Measurements from ENCODE around the gene CYB5R3. TPM values are rescaled to one million over a fixed set of nuclear protein-coding genes. Genes with fewer than 3 reads are reported as not detected.
"Not testable (repeated sequence)": the region's sequence is repeated elsewhere in the genome, so short reads cannot be mapped to it uniquely, and the experiment has no call there.

The CYB5R3 gene
- total and polyA plus RNA-seq, 4 donors: 90.2 to 265 (median 156) TPM

DNA sequence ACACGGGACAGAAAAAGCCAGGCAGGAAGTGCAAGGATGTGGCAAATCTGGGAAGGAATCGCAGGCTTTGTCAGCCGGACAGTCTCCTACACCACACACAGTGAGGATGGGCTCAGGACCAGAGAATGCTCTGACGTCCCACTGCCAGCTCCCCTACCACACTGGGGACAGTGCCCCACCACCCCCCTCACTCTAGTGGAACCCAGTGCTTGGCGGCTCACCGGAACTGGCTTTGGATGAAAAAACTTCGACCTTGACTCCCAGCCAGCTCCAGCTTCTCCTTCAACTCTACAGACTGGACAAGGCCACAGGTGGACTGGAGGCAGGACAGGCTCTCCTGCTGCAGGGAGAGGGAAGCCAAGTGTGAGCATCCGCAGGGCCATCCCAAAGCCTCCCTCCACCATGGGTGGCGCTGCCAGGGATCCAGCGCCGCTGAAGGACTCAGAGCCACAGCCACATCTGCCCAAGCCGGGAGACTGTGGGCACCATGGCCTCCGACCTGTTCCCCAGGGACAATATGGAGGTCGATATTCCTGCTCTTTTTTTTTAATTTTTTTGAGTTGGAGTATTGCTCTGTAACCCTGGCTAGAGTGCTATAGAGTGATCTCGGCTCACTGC, 71.5 kb downstream of the CYB5R3 start:
- WGBS, 2 donors: 89 to 91% methylated on average over 15 of the region's 15 CpGs
- H3K4me1 ChIP-seq (ENCODE audit: control insufficient read depth in 5 of 5, insufficient read depth in 5 of 5, low read length in 5 of 5): peaks cover 0 to 9% (median 3%) of the 10 kb centered on the region in 5 donors
- DNase-seq (no peak), ATAC-seq (ENCODE audit: insufficient read depth, low FRiP score) (no peak)
- no peak overlapping the region for H3K27ac ChIP-seq (ENCODE audit: low read depth in 1 of 2, low read length in 1 of 2)
- no peak overlapping the region for H3K4me3 ChIP-seq
- no peaks in the 10 kb centered on the region for H3K27me3 ChIP-seq (ENCODE audit: control insufficient read depth in 3 of 3, insufficient read depth in 3 of 3, low read length in 2 of 3)
- H3K36me3 ChIP-seq (ENCODE audit: control insufficient read depth in 4 of 4, insufficient read depth in 4 of 4, low read length in 4 of 4): peaks cover 4 to 31% (median 8%) of the 10 kb centered on the region in 4 donors
- no peak overlapping the region for H3K9ac ChIP-seq (ENCODE audit: insufficient read depth in 1 of 2, low read length in 2 of 2)
- H3K9me3 ChIP-seq (ENCODE audit: control insufficient read depth in 4 of 4, insufficient read depth in 3 of 4, low read length in 3 of 4): no peaks in the 10 kb centered on the region
- TF ChIP-seq, protein P1, sequence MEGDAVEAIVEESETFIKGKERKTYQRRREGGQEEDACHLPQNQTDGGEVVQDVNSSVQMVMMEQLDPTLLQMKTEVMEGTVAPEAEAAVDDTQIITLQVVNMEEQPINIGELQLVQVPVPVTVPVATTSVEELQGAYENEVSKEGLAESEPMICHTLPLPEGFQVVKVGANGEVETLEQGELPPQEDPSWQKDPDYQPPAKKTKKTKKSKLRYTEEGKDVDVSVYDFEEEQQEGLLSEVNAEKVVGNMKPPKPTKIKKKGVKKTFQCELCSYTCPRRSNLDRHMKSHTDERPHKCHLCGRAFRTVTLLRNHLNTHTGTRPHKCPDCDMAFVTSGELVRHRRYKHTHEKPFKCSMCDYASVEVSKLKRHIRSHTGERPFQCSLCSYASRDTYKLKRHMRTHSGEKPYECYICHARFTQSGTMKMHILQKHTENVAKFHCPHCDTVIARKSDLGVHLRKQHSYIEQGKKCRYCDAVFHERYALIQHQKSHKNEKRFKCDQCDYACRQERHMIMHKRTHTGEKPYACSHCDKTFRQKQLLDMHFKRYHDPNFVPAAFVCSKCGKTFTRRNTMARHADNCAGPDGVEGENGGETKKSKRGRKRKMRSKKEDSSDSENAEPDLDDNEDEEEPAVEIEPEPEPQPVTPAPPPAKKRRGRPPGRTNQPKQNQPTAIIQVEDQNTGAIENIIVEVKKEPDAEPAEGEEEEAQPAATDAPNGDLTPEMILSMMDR (IDR thresholded peaks at IDR 0.05; ENCODE audit: control extremely low read depth, extremely low read depth): no peak

DNA sequence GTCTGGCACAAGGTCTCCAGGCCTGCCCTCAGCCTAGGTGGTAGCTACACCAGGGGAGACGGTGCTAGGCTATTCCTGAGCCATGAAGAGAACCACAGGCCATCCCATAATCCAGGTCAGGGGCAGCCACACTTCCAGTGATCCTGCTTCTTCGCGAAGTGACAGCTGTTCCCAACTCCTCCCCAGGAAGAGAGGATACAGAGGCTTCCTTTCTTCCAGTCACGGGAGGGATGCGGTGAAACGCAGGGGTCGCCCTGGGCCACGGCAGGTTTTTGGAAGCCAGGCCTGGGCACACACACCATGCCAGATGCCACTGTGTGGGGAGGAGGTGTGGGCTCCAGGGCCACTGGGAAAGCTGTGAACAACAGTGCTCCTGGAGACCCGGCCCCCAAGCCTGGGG, 72.1 kb downstream of the CYB5R3 start:
- H3K27me3 ChIP-seq (ENCODE audit: control insufficient read depth in 3 of 3, insufficient read depth in 3 of 3, low read length in 2 of 3); ATAC-seq (ENCODE audit: insufficient read depth, low FRiP score); DNase-seq; H3K4me3 ChIP-seq; H3K9me3 ChIP-seq (ENCODE audit: control insufficient read depth in 4 of 4, insufficient read depth in 3 of 4, low read length in 3 of 4); H3K27ac ChIP-seq (ENCODE audit: low read depth in 1 of 2, low read length in 1 of 2); H3K9ac ChIP-seq (ENCODE audit: insufficient read depth in 1 of 2, low read length in 2 of 2); H3K4me1 ChIP-seq (ENCODE audit: control insufficient read depth in 5 of 5, insufficient read depth in 5 of 5, low read length in 5 of 5): not testable (repeated sequence)
- H3K36me3 ChIP-seq (ENCODE audit: control insufficient read depth in 4 of 4, insufficient read depth in 4 of 4, low read length in 4 of 4): peaks cover 4 to 33% (median 7%) of the 10 kb centered on the region in 4 donors
- WGBS, 2 donors: 95 to 99% methylated on average over 8 of the region's 9 CpGs

DNA sequence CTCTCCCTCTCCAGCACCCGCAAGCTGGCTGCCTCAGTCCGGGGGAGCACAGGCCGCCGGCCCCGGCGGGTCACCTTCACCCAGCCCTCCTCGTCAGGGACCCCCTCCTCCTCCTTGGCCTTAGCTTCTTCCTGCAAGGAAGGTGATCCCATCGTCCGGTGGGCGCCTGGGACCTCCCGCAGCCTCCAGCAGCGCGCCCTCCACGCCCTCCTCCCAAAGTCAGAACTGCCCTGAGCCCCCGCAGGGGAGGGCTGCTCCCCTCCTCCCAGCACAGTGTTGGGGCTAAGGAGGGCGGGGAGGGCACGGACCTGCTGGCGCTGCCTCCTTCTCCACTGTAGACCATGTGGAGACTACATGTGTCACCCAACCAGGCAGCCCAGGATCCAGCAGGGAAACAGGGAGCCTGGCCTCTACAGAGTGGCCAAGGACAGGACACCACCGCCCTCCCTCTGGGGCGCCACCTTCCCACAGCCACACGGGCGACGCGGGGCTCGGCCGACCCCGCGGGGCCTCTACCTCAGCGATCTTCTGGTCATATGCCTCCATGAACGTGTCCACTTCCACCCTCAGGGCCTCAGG, 73.1 kb downstream of the CYB5R3 start:
- ATAC-seq (ENCODE audit: insufficient read depth, low FRiP score); DNase-seq: not testable (repeated sequence)
- peaks cover 4 to 38% (median 7%) of the 10 kb centered on the region in 4 donors for H3K36me3 ChIP-seq (ENCODE audit: control insufficient read depth in 4 of 4, insufficient read depth in 4 of 4, low read length in 4 of 4)

DNA sequence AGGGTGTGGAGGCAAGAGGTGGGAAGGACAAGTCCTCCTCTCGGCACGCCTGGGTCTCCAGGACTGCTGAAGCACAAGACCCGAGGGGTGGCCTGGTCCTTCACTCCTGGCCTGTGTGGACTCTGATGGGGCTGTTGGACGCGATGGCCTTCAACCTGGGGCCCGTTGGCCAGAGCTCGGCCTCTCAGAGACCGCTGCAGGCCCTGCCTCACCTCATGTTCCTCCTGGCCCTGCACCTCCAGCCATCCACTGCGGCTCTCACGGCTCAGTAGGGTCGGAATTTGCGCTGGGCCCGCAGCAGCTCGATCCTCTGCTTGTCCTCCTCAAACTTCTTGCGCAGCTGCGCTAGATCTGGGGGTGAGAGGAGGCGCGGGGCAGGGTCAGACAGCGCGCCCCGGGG, 74.7 kb downstream of the CYB5R3 start:
- H3K27me3 ChIP-seq (ENCODE audit: control insufficient read depth in 3 of 3, insufficient read depth in 3 of 3, low read length in 2 of 3); H3K27ac ChIP-seq (ENCODE audit: low read depth in 1 of 2, low read length in 1 of 2); H3K9me3 ChIP-seq (ENCODE audit: control insufficient read depth in 4 of 4, insufficient read depth in 3 of 4, low read length in 3 of 4); ATAC-seq (ENCODE audit: insufficient read depth, low FRiP score); DNase-seq; H3K4me1 ChIP-seq (ENCODE audit: control insufficient read depth in 5 of 5, insufficient read depth in 5 of 5, low read length in 5 of 5); H3K4me3 ChIP-seq; H3K9ac ChIP-seq (ENCODE audit: insufficient read depth in 1 of 2, low read length in 2 of 2): not testable (repeated sequence)
- H3K36me3 ChIP-seq (ENCODE audit: control insufficient read depth in 4 of 4, insufficient read depth in 4 of 4, low read length in 4 of 4): peaks cover 4 to 40% (median 7%) of the 10 kb centered on the region in 4 donors
- WGBS, 2 donors: 94 to 95% methylated on average over 16 to 21 of the region's 21 CpGs

More for the DNA sequence above, 73.1 kb downstream of the CYB5R3 start:
- H3K27ac ChIP-seq (ENCODE audit: low read depth in 1 of 2, low read length in 1 of 2); H3K9me3 ChIP-seq (ENCODE audit: control insufficient read depth in 4 of 4, insufficient read depth in 3 of 4, low read length in 3 of 4); H3K4me3 ChIP-seq; H3K27me3 ChIP-seq (ENCODE audit: control insufficient read depth in 3 of 3, insufficient read depth in 3 of 3, low read length in 2 of 3); H3K9ac ChIP-seq (ENCODE audit: insufficient read depth in 1 of 2, low read length in 2 of 2); H3K4me1 ChIP-seq (ENCODE audit: control insufficient read depth in 5 of 5, insufficient read depth in 5 of 5, low read length in 5 of 5): not testable (repeated sequence)
- 92 to 95% methylated on average over 13 to 30 of the region's 30 CpGs for WGBS, 2 donors

DNA sequence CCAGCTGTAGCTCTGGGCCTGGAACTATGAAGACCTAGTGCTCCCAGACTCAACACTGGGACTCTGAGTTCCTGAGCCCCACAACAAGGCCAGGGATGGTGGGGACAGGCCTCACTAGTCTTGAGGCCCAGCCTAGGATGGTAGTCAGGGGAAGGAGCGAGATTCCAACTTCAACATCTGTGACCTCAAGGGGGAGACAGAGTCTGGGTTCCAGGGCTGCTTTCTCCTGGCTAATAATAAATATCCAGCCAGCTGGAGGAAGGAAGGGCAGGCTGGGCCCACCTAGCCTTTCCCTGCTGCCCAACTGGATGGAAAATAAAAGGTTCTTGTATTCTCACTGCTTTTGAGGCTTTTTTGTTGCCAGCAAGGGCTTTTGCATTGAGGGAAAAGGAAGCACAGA, 75.1 kb downstream of the CYB5R3 start:
- not testable (repeated sequence) for H3K27me3 ChIP-seq (ENCODE audit: control insufficient read depth in 3 of 3, insufficient read depth in 3 of 3, low read length in 2 of 3); ATAC-seq (ENCODE audit: insufficient read depth, low FRiP score); H3K9ac ChIP-seq (ENCODE audit: insufficient read depth in 1 of 2, low read length in 2 of 2); H3K27ac ChIP-seq (ENCODE audit: low read depth in 1 of 2, low read length in 1 of 2); H3K4me3 ChIP-seq; DNase-seq; H3K9me3 ChIP-seq (ENCODE audit: control insufficient read depth in 4 of 4, insufficient read depth in 3 of 4, low read length in 3 of 4); H3K4me1 ChIP-seq (ENCODE audit: control insufficient read depth in 5 of 5, insufficient read depth in 5 of 5, low read length in 5 of 5)
- 86 to 92% methylated on average over 1 of the region's 1 CpG for WGBS, 2 donors
- H3K36me3 ChIP-seq (ENCODE audit: control insufficient read depth in 4 of 4, insufficient read depth in 4 of 4, low read length in 4 of 4): peaks cover 4 to 40% (median 7%) of the 10 kb centered on the region in 4 donors

DNA sequence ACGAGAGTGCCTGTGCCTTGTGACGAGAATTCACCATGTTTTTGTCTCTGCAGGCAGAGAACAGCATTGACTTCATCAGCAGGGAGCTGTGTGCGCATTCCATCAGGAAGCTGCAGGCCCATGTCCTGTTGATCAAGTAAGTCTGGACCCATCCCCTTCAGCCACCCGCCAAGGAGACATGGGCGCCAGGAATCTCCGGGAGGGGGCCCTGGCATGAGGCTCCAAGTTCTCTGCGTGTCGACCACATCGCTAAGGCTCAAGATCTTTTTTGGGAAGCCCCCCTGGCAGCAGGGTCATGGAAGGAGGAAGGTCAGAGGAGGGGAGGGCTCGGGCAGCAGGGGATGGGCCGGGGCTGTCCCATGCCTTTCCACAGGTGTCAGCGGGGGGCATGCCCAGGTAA, 78.1 kb downstream of the CYB5R3 start:
- H3K9ac ChIP-seq (ENCODE audit: insufficient read depth in 1 of 2, low read length in 2 of 2); H3K27me3 ChIP-seq (ENCODE audit: control insufficient read depth in 3 of 3, insufficient read depth in 3 of 3, low read length in 2 of 3); H3K4me1 ChIP-seq (ENCODE audit: control insufficient read depth in 5 of 5, insufficient read depth in 5 of 5, low read length in 5 of 5); H3K9me3 ChIP-seq (ENCODE audit: control insufficient read depth in 4 of 4, insufficient read depth in 3 of 4, low read length in 3 of 4); DNase-seq; ATAC-seq (ENCODE audit: insufficient read depth, low FRiP score); H3K4me3 ChIP-seq; H3K27ac ChIP-seq (ENCODE audit: low read depth in 1 of 2, low read length in 1 of 2): not testable (repeated sequence)
- H3K36me3 ChIP-seq (ENCODE audit: control insufficient read depth in 4 of 4, insufficient read depth in 4 of 4, low read length in 4 of 4): peaks cover 0 to 26% (median 4%) of the 10 kb centered on the region in 4 donors
- WGBS, 2 donors: 91 to 92% methylated on average over 11 to 12 of the region's 12 CpGs

DNA sequence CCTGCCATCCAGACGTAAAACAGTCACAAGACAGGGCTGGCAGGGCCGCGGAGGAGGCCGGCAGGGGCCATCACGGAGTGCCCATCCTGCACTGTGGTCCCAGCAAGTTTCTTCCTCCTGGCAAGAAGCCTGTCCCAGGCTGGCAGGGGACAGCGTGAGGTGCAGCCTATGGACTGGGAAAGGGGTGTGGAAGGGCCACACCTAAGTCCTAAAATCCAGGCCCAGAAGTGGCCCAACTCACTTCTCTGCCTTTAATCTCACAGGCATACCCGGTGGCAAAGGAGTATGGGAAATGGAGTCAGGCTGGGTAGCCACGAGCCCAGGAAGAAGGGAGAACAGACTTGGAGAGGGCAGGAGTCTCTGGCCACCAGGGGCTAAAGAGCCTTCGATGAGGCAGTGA, 78.6 kb downstream of the CYB5R3 start:
- H3K9ac ChIP-seq (ENCODE audit: insufficient read depth in 1 of 2, low read length in 2 of 2); H3K4me1 ChIP-seq (ENCODE audit: control insufficient read depth in 5 of 5, insufficient read depth in 5 of 5, low read length in 5 of 5); H3K27me3 ChIP-seq (ENCODE audit: control insufficient read depth in 3 of 3, insufficient read depth in 3 of 3, low read length in 2 of 3); ATAC-seq (ENCODE audit: insufficient read depth, low FRiP score); DNase-seq; H3K4me3 ChIP-seq; H3K9me3 ChIP-seq (ENCODE audit: control insufficient read depth in 4 of 4, insufficient read depth in 3 of 4, low read length in 3 of 4); H3K27ac ChIP-seq (ENCODE audit: low read depth in 1 of 2, low read length in 1 of 2): not testable (repeated sequence)
- H3K36me3 ChIP-seq (ENCODE audit: control insufficient read depth in 4 of 4, insufficient read depth in 4 of 4, low read length in 4 of 4): peaks cover 2 to 27% (median 4%) of the 10 kb centered on the region in 4 donors
- 83 to 84% methylated on average over 8 to 9 of the region's 9 CpGs for WGBS, 2 donors
